Heart right ventricle (tissue), 16 donors: ENCODE data around the gene PLXNB2. TPM values are rescaled to one million over a fixed set of nuclear protein-coding genes. Genes with fewer than 3 reads are reported as not detected.

Experiments used
- ATAC-seq, 8 donors: fragments of 200-7000 bp; cut with Tn5 transposase; one replicate each; pipeline ENCODE4 v1.9.1; 2020; ENCODE audit warnings: mild to moderate bottlenecking in 8 of 8, moderate library complexity in 8 of 8, moderate number of reproducible peaks in 1 of 8
- DNase-seq, 2 donors: peaks; one replicate each; pipeline ENCODE4 v3.0.0-alpha.2; 2020
- H3K27ac ChIP-seq, 10 donors: fragments of 200-600 bp; sonication (generic) in 2 of 10; one replicate each; pipeline versions ENCODE4 v1.5.0 to v1.8.0; 2020 to 2022; ENCODE audit warnings: mild to moderate bottlenecking in 3 of 10
- H3K27me3 ChIP-seq, 7 donors: fragments of 200-600 bp; one replicate each; pipeline ENCODE4 v1.8.0; 2021 to 2022; ENCODE audit warnings: mild to moderate bottlenecking in 2 of 7
- H3K36me3 ChIP-seq, 9 donors: fragments of 200-600 bp; sonication (generic) in 1 of 9; one replicate each; pipeline versions ENCODE4 v1.5.0 to v1.8.0; 2020 to 2022; ENCODE audit warnings: mild to moderate bottlenecking in 2 of 9
- H3K4me1 ChIP-seq, 9 donors: fragments of 200-600 bp; sonication (generic) in 1 of 9; one replicate each; pipeline versions ENCODE4 v1.5.0 to v1.8.0; 2020 to 2022; ENCODE audit warnings: mild to moderate bottlenecking in 4 of 9
- H3K4me3 ChIP-seq, 10 donors: fragments of 200-600 bp; sonication (generic) in 2 of 10; one replicate each; pipeline versions ENCODE4 v1.5.0 to v1.8.0; 2020 to 2022; ENCODE audit warnings: mild to moderate bottlenecking in 7 of 10, moderate library complexity in 2 of 10
- H3K9me3 ChIP-seq, 11 donors: fragments of 200-600 bp in 10 of 11; sonication (generic) in 2 of 11; one replicate each; pipeline versions ENCODE4 v1.5.0 to v1.8.0; 2013 to 2022; ENCODE audit warnings: mild to moderate bottlenecking in 2 of 11, control low read depth in 1 of 11, moderate library complexity in 1 of 11
- WGBS, 2 donors: extraction: QIAGEN DNeasy Blood & Tissue Kit; methylation state at CpG; one replicate each; pipeline ENCODE4 v1.1.7; 2013; ENCODE audit warnings: inconsistent platforms in 1 of 2; 5-methylcytosine and 5-hydroxymethylcytosine counted together
- intact Hi-C, 10 donors: fragments of 100-400 bp; cut with DNase I; formaldehyde crosslinking; loops; one replicate each; pipeline versions ENCODE4 v1.11.1 to v1.14.2; 2022
- polyA plus RNA-seq, 2 donors: library from polyadenylated mRNA; stranded (reverse); fragments of 200-250 nt; gene quantifications; one replicate each; pipeline ENCODE4 v1.2.3, GENCODE V29; 2013
- total RNA-seq, 10 donors: library from RNA; stranded (reverse); fragmentation: NEBNext Ultra II Directional in 3 of 10; extraction: Animal tissue kit (Norgen Biotek cat#: 25700) in 3 of 10; gene quantifications; one replicate each; pipeline versions ENCODE4 v1.2.1 to v1.2.4, GENCODE V29; 2021 to 2023
- TF ChIP-seq, protein P1 (sequence below), 9 donors: fragments of 200-600 bp; sonication (generic) in 2 of 9; IDR thresholded peaks; one replicate each; pipeline versions ENCODE4 v1.5.0 to v1.8.0; 2021 to 2022; ENCODE audit warnings: antibody characterized with exemption in 9 of 9, mild to moderate bottlenecking in 5 of 9, moderate library complexity in 1 of 9
- donor health status: Arrhythmogenic right ventricular cardiomyopathy.
- donor health status: ischemic (EF 13 %, LVEDD 7.1; RV severe dilation, severe dysfunction).
- donor health status: healthy with polysubstance abuse.
- donor health status: DM: no; HTN: yes; CAD: no.
- donor health status: DM: no; HTN: no; CAD: no.
- donor health status: ischemic (EF 25% LVEDD 6.9; RV normal size, moderate dysfunction).
- donor health status: ischemic (EF 25% LVEDD 5.7; RV mildly dilated, moderate dysfunction).
- donor health status: healthy.
- donor health status: DM: yes; HTN: yes; CAD: no.
- donor health status: Ischemic cardiomyopathy.
- donor health status: ischemic (EF 35%, LVEDD 5.7; RV mildly dilated, moderate dysfunction).
- donor health status: nonischemic (EF 11% LVEDD 7.7; RV severe dilation, severe dysfunction).
- donor health status: DM: yes; HTN: yes; CAD: no.
- donor health status: PGD.
- donor health status: ischemic (EF 29% LVEDD 5.4; RV normal size, mild dysfunction).
- donor health status: nonischemic (EF 23%, LVEDD 6.1; RV moderate dilation, normal function).

The PLXNB2 gene
- total and polyA plus RNA-seq, 12 donors, result 33.5 to 101 (median 57.8) TPM

- Histone ChIP-seq H3K27ac (no peak overlapping the region), H3K4me3 (no peak overlapping the region), H3K9me3 (no peaks in the 10 kb centered on the region), H3K4me1 (peaks cover 12 to 38% (median 27%) of the 10 kb centered on the region in 9 donors), H3K36me3 (no peaks in the 10 kb centered on the region), H3K27me3 (no peaks in the 10 kb centered on the region)
- intact Hi-C loops, result no loop called here
- no peak for ATAC-seq
- DNase-seq, result no peak
- TF ChIP-seq, protein P1, sequence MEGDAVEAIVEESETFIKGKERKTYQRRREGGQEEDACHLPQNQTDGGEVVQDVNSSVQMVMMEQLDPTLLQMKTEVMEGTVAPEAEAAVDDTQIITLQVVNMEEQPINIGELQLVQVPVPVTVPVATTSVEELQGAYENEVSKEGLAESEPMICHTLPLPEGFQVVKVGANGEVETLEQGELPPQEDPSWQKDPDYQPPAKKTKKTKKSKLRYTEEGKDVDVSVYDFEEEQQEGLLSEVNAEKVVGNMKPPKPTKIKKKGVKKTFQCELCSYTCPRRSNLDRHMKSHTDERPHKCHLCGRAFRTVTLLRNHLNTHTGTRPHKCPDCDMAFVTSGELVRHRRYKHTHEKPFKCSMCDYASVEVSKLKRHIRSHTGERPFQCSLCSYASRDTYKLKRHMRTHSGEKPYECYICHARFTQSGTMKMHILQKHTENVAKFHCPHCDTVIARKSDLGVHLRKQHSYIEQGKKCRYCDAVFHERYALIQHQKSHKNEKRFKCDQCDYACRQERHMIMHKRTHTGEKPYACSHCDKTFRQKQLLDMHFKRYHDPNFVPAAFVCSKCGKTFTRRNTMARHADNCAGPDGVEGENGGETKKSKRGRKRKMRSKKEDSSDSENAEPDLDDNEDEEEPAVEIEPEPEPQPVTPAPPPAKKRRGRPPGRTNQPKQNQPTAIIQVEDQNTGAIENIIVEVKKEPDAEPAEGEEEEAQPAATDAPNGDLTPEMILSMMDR (IDR thresholded peaks at IDR 0.05), result no peak
- 97% methylated on average over 11 of the region's 12 CpGs for WGBS, 2 donors
These were observed 4.9 kb upstream of the PLXNB2 start for GRCh38 chr22:50312371-50312770.

- Histone ChIP-seq H3K27me3 (peaks cover 0 to 3% (median 0%) of the 10 kb centered on the region in 7 donors), H3K4me3 (no peak overlapping the region), H3K36me3 (no peaks in the 10 kb centered on the region), H3K9me3 (no peaks in the 10 kb centered on the region), H3K4me1 (peaks cover 12 to 38% (median 27%) of the 10 kb centered on the region in 9 donors), H3K27ac (no peak overlapping the region)
- 76 to 82% methylated on average over 23 of the region's 23 CpGs for WGBS, 2 donors
- intact Hi-C loops, result no loop called here
- ATAC-seq, result no peak
- DNase-seq, result no peak
- TF ChIP-seq, protein P1 (IDR thresholded peaks at IDR 0.05), result no peak
These were observed 4.3 kb upstream of the PLXNB2 start for GRCh38 chr22:50311606-50312351.

DNA sequence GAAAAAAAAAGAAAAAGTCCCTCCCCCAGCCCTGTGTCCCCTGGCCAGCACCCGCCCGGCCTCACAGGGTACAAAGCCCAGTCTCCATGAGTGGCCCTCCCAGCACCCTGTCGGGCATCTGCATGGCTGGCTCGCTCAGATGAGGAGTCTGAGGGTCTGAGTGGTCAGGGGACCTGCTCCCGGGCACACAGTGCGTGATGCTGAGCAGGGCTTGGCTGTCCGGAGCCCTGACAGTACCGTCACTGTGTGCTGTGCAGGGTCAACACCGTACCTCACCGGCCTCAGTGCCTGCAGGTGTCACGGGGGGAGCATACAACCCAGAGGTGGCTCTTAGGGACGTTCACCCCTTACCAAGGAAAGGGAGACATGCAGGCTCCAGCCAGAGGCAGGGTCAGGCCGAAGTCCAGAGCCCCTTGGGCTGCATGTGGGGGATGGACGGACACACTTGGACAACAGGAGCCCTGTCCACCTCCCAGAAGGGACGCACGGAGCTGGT is 3.6 kb upstream of the PLXNB2 start:
- H3K9me3 ChIP-seq, result no peaks in the 10 kb centered on the region
- TF ChIP-seq, protein P1 (IDR thresholded peaks at IDR 0.05), result no peak
- H3K4me1 ChIP-seq, result peaks cover 12 to 41% (median 30%) of the 10 kb centered on the region in 9 donors
- H3K27me3 ChIP-seq, result peaks cover 0 to 4% (median 0%) of the 10 kb centered on the region in 7 donors
- intact Hi-C loops, result no loop called here
- no peak overlapping the region for H3K4me3 ChIP-seq
- ATAC-seq (no peak), DNase-seq (peak in 1 of 2 donors; percentile 9)
- H3K36me3 ChIP-seq, result no peaks in the 10 kb centered on the region
- 91 to 96% methylated on average over 16 of the region's 16 CpGs for WGBS, 2 donors
- H3K27ac ChIP-seq, result no peak overlapping the region

- H3K4me1 ChIP-seq, result peaks cover 18 to 49% (median 38%) of the 10 kb centered on the region in 9 donors
- no peak for DNase-seq
- TF ChIP-seq, protein P1 (IDR thresholded peaks at IDR 0.05), result no peak
- H3K36me3 ChIP-seq, result no peaks in the 10 kb centered on the region
- H3K27ac ChIP-seq, result peak overlapping the region in 3 of 10 donors; percentile 85 to 91 (median 91)
- no peaks in the 10 kb centered on the region for H3K9me3 ChIP-seq
- intact Hi-C loops, result no loop called here
- no peak for ATAC-seq
- WGBS, 2 donors, result 92 to 96% methylated on average over 21 of the region's 21 CpGs
- peaks cover 0 to 4% (median 0%) of the 10 kb centered on the region in 7 donors for H3K27me3 ChIP-seq
- H3K4me3 ChIP-seq, result no peak overlapping the region
These were observed 2.7 kb upstream of the PLXNB2 start for GRCh38 chr22:50310031-50310722.
